ENCODE data around the gene TMEM203. TPM values are rescaled to one million over a fixed set of nuclear protein-coding genes. Genes with fewer than 3 reads are reported as not detected.

The TMEM203 gene
- polyA plus RNA-seq, 1 of the 3 experiments (the other 2 are of a cell fraction), result 55.6 TPM

DNA sequence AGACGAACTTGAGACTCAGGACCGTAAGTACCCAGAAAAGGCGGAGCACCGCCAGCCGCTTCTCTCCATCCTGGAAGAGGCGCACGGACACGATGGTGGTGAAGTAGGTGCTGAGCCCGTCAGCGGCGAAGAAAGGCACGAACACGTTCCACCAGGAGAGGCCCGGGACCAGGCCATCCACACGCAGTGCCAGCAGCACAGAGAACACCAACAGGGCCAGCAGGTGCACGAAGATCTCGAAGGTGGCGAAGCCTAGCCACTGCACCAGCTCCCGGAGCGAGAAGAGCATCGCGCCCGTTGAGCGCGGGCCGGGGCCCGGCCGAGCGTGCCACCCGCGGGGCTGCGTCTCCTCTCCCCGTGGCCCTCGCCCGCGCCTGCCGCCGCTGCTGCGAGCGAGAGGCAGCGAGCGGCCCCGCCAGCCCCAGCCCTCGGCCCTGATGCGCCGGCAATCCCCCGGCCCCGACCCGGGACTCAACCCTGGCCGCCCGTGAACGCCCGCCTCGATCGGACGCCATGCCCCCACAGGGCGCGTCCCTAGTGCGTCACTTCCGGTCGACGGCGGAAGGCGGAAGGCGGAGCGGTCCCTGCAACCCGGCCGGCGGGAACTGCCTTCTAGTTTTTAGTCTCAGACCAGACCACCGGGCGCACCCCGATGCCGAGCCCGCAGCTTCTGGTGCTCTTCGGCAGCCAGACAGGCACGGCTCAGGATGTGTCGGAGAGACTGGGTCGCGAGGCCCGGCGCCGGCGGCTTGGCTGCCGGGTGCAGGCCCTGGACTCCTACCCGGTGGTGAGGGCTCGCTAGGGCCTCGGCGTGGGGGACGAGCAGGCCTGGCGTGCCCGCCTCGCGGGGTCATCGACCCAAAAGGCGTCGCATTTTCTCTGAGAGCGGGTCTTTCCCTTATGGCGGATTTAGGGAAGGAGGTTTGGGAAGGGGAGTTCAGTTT is at the start of gene TMEM203, which contains the start of gene NDOR1 (continued):
- TF ChIP-seq RFX5 (IDR thresholded peaks at IDR 0.05; ENCODE audit: low read length), result no peak
- TF ChIP-seq, protein P1, sequence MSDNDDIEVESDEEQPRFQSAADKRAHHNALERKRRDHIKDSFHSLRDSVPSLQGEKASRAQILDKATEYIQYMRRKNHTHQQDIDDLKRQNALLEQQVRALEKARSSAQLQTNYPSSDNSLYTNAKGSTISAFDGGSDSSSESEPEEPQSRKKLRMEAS (IDR thresholded peaks at IDR 0.05; ENCODE audit: low read depth), result peak; percentile 82
- TF ChIP-seq, protein P2, sequence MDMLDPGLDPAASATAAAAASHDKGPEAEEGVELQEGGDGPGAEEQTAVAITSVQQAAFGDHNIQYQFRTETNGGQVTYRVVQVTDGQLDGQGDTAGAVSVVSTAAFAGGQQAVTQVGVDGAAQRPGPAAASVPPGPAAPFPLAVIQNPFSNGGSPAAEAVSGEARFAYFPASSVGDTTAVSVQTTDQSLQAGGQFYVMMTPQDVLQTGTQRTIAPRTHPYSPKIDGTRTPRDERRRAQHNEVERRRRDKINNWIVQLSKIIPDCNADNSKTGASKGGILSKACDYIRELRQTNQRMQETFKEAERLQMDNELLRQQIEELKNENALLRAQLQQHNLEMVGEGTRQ (IDR thresholded peaks at IDR 0.05; ENCODE audit: borderline replicate concordance, low read depth, low read length), result no peak
- peak; percentile 92 for TF ChIP-seq TAF1 (IDR thresholded peaks at IDR 0.05; ENCODE audit: borderline replicate concordance, low read depth, low read length)
- TF ChIP-seq, protein P3, sequence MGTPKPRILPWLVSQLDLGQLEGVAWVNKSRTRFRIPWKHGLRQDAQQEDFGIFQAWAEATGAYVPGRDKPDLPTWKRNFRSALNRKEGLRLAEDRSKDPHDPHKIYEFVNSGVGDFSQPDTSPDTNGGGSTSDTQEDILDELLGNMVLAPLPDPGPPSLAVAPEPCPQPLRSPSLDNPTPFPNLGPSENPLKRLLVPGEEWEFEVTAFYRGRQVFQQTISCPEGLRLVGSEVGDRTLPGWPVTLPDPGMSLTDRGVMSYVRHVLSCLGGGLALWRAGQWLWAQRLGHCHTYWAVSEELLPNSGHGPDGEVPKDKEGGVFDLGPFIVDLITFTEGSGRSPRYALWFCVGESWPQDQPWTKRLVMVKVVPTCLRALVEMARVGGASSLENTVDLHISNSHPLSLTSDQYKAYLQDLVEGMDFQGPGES (IDR thresholded peaks at IDR 0.05; ENCODE audit: low read depth, low read length), result no peak
- TF ChIP-seq EP300 (IDR thresholded peaks at IDR 0.05; ENCODE audit: borderline replicate concordance in 1 of 2, low read depth in 1 of 2, low read length in 1 of 2), result no peak
- TF ChIP-seq, protein P4, sequence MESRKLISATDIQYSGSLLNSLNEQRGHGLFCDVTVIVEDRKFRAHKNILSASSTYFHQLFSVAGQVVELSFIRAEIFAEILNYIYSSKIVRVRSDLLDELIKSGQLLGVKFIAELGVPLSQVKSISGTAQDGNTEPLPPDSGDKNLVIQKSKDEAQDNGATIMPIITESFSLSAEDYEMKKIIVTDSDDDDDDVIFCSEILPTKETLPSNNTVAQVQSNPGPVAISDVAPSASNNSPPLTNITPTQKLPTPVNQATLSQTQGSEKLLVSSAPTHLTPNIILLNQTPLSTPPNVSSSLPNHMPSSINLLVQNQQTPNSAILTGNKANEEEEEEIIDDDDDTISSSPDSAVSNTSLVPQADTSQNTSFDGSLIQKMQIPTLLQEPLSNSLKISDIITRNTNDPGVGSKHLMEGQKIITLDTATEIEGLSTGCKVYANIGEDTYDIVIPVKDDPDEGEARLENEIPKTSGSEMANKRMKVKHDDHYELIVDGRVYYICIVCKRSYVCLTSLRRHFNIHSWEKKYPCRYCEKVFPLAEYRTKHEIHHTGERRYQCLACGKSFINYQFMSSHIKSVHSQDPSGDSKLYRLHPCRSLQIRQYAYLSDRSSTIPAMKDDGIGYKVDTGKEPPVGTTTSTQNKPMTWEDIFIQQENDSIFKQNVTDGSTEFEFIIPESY (IDR thresholded peaks at IDR 0.05; ENCODE audit: borderline replicate concordance, low read depth), result no peak

DNA sequence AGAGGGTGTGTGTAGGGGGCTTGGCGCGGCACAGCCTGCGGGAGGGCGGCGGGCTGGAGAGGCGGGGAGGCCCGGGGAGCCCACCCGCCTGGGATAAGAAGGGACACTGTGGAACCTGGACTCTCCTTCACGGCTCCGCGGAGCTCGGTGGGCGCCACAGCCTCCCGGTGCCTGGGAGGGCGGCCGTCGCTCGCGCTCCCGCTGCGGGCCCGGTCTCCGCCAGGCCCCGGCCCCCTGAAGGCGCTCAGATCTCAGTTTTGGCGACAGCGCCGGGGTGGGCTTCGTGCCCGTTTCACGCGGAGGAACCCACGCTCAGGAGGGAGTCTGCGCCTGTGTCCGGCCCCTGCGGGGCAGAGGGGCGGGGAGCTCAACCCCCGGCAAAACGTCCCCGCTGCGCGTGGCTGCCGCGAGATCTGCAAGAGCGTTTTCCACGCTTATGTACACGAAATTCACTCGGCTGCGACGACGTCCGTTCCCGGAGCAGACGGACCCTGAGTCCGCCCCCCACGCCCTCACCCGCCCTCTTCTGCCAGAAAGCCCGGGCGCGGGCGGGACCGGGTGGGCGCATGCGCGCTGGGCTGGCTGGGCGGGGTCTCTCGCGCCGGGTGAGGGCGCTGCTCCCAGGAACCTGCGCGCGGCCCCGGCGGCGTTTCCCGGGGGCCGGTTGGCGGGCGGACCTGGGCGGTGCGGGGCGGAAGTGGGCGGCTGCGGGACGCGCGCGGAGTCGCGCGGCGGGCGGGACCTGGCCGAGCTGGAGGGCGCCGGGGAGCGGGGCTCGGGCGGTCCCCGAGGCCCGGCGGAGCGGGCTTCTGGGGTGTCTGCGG is 49.4 kb upstream of the TMEM203 start, which contains the start of gene NELFB:
NELFB (plus strand) TSS at position 704 of the 824 bp plus-strand sequence.
- Histone ChIP-seq H3K9me2 (no peaks in the 10 kb centered on the region), H3K27ac (ENCODE audit: low read depth in 2 of 2, low read length in 1 of 2) (peak within 1 kb of the TSS; percentile 38 to 88; a peak in 3 of 4 replicates), H3K9ac (peak within 1 kb of the TSS; percentile 88), H3K4me2 (peak within 1 kb of the TSS; percentile 100), H3K36me3 (replicated peaks in 1 of 2; ENCODE audit: control insufficient read depth in 1 of 2, insufficient read depth in 2 of 2, low read length in 1 of 2) (peaks cover 10 to 15% of the 10 kb centered on the region in 2 experiments), H3F3A (replicated peaks; ENCODE audit: insufficient read depth) (no peaks in the 10 kb centered on the region), H3K27me3 (ENCODE audit: insufficient read depth) (no peaks in the 10 kb centered on the region), H3K9me3 (no peaks in the 10 kb centered on the region), H3K79me2 (ENCODE audit: insufficient read depth) (peaks cover 41% of the 10 kb centered on the region), H3K4me3 (ENCODE audit: low read depth in 2 of 2, low read length in 1 of 2) (peak within 1 kb of the TSS; percentile 94 to 96), H2AFZ (ENCODE audit: low read depth) (peak within 1 kb of the TSS; percentile 96), H4K20me1 (ENCODE audit: insufficient read depth) (peaks cover 12% of the 10 kb centered on the region; the same call in 1 of the 2 replicates), H3K4me1 (ENCODE audit: control insufficient read depth in 1 of 2, insufficient read depth in 2 of 2, low read depth in 1 of 2, low read length in 1 of 2) (peaks cover 0 to 26% of the 10 kb centered on the region in 2 experiments; a peak in 1 of 4 replicates)
- DNase-seq, result peak; percentile 100
- POLR2A ChIA-PET, result interaction anchor here (0.7 to 6.6 kb wide), 8 partner anchors 9 to 210 kb away, joined by 3 to 83 read pairs (median 3); partner anchors contain the start of genes EXD3, NOXA1 and TUBB4B
- CTCF ChIA-PET, result interaction anchor here (0.7 to 4.6 kb wide), 8 partner anchors 11 to 191 kb away, joined by 3 to 33 read pairs (median 4); partner anchors contain the start of genes RNF208, RNF224 and TUBB4B
- WGBS (ENCODE audit: low lambda C conversion rate), result 5% methylated on average over 8 of the region's 105 CpGs
- TF ChIP-seq FOSL2 (IDR thresholded peaks at IDR 0.05; ENCODE audit: borderline replicate concordance, low read depth) (no peak), EP300 (IDR thresholded peaks at IDR 0.05; ENCODE audit: borderline replicate concordance in 1 of 2, low read depth in 1 of 2, low read length in 1 of 2) (no peak), POLR2AphosphoS5 (IDR thresholded peaks at IDR 0.05; ENCODE audit: low read depth, low read length) (peak; percentile 85; the same call in 1 of the 2 replicates), EZH2phosphoT487 (IDR thresholded peaks at IDR 0.05; ENCODE audit: borderline replicate concordance, low read depth) (no peak), RFX5 (IDR thresholded peaks at IDR 0.05; ENCODE audit: low read length) (no peak), GABPA (IDR thresholded peaks at IDR 0.05; ENCODE audit: low read depth) (peak; percentile 81), FOXM1 (IDR thresholded peaks at IDR 0.05; ENCODE audit: low read depth) (no peak), YY1 (IDR thresholded peaks at IDR 0.05; ENCODE audit: low read depth) (no peak), ELF1 (IDR thresholded peaks at IDR 0.05) (peak; percentile 54; the same call in 1 of the 2 replicates), SMC3 (IDR thresholded peaks at IDR 0.05; ENCODE audit: low read depth, low read length) (no peak), TEAD4 (IDR thresholded peaks at IDR 0.05; ENCODE audit: borderline replicate concordance, insufficient read depth) (no peak)
- TF ChIP-seq, protein P5, sequence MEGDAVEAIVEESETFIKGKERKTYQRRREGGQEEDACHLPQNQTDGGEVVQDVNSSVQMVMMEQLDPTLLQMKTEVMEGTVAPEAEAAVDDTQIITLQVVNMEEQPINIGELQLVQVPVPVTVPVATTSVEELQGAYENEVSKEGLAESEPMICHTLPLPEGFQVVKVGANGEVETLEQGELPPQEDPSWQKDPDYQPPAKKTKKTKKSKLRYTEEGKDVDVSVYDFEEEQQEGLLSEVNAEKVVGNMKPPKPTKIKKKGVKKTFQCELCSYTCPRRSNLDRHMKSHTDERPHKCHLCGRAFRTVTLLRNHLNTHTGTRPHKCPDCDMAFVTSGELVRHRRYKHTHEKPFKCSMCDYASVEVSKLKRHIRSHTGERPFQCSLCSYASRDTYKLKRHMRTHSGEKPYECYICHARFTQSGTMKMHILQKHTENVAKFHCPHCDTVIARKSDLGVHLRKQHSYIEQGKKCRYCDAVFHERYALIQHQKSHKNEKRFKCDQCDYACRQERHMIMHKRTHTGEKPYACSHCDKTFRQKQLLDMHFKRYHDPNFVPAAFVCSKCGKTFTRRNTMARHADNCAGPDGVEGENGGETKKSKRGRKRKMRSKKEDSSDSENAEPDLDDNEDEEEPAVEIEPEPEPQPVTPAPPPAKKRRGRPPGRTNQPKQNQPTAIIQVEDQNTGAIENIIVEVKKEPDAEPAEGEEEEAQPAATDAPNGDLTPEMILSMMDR (IDR thresholded peaks at IDR 0.05), result no peak
- TF ChIP-seq, protein P1 (IDR thresholded peaks at IDR 0.05; ENCODE audit: low read depth), result peak; percentile 34; the same call in 1 of the 2 replicates
- TF ChIP-seq, protein P6, sequence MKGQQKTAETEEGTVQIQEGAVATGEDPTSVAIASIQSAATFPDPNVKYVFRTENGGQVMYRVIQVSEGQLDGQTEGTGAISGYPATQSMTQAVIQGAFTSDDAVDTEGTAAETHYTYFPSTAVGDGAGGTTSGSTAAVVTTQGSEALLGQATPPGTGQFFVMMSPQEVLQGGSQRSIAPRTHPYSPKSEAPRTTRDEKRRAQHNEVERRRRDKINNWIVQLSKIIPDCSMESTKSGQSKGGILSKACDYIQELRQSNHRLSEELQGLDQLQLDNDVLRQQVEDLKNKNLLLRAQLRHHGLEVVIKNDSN (IDR thresholded peaks at IDR 0.05; ENCODE audit: borderline replicate concordance, low read depth), result no peak
